DMS114 treated with DMSO at 0.1 percent for 48 hours (cell line): ENCODE results near the gene RPS6KA5.
"Not testable (repeated sequence)": the region's sequence is repeated elsewhere in the genome, so short reads cannot be mapped to it uniquely, and the experiment has no call there.

Experiments
- DNase-seq: peaks from one replicate; lab custom pipeline; 2025; ENCODE audit not compliant: unreplicated experiment; lab: John Stamatoyannopoulos, UW

RPS6KA5 gene

DNA sequence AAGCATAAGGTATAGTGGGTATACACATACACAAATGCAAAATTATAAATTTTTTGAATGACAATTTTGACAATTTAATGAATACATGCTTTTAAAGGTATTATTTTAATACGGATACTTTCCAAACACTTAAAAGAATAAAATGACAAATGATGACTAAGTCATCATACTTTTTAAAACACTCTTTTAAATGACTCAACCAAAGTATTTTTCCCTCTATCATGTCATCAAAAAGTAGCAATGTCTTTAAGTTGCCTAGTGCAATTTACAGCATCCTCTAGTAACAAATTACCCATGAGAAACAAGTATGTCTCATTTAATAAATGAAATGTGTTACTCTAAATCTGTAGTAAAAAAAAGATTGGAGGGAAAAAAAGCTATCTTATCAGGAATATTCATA lies 73.3 kb downstream of the RPS6KA5 start:
- no peak for DNase-seq

DNA sequence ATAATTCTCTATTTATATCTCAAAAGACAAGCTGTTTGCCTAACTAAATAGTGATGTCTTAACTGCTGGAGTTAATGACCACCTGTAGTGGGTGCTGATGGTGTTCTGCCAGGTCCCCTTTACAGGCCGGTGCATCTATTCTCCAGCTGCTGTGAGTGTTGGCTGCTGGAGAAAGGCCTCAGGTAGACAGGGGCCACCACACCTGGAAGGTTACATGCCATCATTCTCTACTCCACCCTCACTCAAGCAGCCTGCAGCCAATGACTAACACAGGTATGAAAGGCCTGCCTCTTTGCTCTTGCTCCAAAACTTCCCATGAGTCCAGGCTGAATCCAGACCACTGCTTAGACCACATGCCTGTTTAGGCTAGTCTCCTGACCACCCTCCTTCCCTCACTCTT lies 73.9 kb downstream of the RPS6KA5 start:
- no peak for DNase-seq

DNA sequence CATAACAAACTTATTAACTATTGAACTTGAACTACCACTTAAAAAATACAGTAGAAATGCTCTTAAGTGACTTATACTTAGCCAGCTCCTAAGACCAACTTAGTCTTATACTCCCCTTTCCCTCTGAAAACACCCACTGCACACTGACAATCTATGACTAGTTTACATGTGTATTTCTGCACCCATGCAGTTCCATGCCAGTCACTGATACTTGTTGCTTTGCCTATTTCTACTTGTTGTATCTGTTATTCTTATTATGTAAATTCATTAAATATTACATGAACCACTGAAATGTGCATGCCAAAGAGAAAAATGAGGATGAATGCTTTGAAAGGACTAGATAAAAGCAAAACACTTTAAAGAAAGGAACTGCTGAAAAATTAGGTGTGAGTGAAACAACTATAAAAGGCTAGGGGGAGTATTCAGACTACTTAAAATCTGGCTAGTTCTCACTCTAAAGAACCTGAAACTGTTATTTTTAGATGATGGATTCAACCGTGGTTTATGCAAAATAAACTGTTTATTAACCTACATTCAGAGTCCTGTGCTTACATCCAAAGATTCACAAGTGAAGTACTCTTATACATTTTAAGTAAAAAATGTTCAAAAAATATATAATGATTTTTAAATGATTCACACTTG lies 74.7 kb downstream of the RPS6KA5 start:
- no peak for DNase-seq

DNA sequence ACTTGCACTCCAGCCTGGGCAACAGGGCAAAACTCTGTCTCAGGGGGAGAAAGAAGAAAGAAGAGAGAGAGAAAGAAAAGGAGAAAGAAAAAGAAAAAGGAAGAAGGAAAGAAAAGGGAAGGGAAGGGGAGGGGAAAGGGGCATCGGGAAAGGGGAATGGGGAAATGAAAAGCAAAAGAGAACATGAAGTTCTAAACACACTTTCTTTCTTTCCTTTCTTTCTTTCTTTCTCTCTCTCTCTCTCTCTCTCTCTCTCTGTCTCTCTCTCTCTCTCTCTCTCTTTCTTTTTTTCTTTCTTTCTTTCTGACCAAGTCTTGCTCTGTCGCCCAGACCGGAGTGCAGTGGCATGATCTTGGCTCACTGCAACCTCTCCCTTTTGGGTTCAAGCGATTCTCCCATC lies 76.9 kb downstream of the RPS6KA5 start:
- DNase-seq: no peak

DNA sequence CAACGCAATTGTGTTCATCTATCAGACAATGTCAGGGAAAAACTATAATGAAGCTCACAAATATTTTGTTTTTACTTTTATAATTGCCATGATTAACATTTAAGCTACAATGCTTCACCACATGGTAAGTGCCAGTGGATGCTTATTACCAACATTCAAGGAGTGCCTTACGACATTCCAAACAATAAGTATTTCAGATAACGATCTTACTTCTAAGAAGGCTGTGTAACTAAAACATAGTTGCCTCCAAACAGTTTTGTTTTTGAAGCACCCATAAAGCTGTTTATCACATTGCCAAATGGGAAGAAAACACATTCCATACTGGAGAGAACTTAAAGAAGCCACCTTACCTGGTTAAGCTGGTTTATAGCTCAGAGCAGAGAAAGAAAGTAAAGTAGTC lies 78.8 kb downstream of the RPS6KA5 start:
- DNase-seq: no peak

DNA sequence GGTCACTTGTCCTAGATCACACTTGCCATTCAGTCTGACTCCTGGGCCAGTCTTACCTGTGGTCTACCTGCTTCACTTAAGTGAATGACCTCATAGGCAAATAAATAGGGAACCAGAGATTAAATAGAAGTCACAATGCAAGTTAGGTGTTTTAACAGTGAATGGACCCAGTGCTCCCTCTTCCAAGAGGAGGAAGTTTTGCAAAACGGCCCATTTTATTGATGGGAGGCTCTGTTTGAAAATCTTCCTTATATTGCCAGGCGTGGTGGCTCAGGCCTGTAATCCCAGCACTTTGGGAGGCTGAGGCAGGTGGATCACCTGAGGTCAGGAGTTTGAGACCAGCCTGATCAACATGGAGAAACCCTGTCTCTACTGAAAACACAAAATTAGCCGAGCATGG lies 79.8 kb downstream of the RPS6KA5 start:
- DNase-seq: not testable (repeated sequence)

DNA sequence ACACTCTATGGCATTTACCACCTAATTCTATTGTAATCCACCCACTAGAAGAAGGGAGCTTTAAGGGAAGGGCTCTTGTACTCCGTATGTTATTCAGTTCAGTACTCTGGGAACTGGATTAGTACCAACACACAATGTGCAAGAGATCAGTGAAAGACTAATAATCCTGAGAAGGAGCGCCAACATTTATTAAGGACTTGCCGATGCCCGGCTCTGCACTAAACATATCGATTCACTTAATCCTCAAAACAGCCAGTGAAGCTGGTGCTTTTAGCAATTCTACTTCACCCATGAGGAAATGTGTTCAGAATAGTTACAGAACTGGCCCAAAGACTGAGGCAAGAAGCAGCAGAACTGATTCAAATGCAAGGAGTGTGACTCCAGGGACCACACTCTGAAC lies 80.9 kb downstream of the RPS6KA5 start:
- DNase-seq: no peak

DNA sequence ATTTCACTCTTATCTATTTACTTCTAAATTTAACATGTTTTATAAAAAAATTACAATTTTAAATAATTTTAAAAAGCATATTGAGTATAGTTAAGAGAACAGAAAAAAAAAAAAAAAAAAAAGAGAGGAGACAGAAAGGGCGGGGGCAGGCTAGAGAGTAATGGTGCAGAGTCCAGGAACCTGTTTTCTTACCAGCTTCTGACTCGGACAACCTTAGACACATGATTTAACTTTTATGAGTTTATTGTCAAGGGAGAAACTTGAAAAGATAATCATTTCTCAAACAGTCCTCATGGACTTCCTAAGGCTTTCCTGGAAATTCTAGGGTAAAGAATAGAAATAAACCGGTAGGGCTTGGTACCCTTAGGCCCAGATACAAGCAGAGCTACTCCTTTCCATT lies 84.3 kb downstream of the RPS6KA5 start:
- no peak for DNase-seq

DNA sequence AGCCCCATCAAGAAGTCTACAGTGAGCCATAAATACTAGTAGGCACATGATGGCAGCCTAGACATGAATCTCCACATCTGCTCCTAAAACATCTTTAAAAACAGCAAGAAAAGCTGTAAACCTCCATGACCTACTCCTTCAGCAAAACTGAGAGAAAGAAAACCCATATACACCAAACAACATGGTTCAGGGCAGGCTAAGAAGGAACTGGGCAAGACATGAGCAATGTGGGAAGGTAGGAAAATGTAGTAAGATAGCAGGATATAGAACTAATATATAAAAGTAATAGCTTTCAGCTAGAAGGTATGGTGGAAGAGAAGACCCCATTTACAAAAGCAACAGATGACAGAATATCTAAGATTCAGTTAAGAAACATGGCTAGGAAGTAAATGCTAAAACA lies 88.8 kb downstream of the RPS6KA5 start:
- DNase-seq: no peak

DNA sequence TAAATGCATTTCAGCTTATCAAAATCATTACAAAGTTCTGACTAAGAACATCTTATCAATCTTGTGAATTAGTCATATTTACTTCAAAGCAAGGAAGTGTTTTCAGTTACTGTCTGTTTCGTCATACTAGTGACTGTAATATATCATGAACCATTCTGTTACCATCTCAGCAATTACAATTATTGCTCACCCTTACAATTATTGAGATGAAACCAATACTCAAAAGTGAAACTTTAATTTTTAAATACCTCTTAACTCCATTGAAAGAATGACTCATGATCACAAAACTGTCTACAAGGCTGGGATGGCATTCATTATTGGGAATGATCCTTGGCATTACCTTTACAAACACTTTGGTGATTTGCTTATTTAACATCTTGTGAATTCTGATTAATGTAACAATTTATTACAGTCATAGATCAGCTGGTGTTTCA lies 90.3 kb downstream of the RPS6KA5 start:
- DNase-seq: no peak

DNA sequence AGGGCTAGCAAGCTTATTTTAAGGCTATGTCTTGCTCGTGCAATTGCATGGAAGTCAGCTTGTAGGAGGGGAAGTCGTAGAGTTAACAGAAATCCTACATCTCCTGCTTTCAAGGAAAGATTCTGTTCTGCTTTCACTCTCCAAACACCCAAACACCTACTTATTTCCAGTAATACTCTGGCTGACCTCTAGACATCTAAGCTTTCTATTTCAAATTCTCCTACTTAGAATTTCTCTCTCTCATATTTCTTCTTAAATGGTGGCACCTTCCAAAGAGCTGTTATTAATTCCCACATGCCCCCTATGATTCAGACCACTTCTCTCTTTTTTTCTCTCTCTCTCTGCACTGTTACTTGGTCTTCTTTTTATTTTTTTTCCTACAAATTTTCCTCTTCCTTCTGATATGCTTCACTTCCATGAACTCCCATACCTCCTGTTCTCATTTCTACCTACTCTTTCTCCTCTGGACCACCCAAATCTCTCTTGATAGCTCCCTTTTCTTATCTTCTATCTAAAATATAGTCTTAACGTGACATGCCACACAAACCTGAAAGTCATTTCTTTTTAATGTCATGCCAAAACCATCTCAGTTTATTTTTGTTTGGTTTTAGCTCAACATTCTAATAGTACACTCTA lies 90.8 kb downstream of the RPS6KA5 start:
- DNase-seq: no peak

DNA sequence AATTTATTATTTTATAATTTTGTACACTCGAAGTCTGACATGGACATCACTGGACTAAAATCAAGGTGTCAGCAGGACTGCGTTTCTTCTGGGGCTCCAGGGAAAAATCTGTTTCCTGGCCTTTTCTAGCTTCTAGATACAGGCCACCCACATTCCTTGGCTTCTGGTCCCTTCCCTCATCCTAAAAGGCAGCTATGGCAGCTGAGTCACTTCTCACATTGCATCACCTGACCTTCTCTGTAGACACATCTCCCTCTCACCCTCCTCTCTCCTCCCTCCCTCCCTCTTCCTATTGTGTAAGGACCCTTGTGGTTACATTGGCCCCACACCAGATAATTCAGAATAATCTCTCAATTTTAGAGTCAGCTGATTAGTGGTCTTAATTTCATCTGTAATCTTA lies 92.4 kb downstream of the RPS6KA5 start:
- DNase-seq: no peak

DNA sequence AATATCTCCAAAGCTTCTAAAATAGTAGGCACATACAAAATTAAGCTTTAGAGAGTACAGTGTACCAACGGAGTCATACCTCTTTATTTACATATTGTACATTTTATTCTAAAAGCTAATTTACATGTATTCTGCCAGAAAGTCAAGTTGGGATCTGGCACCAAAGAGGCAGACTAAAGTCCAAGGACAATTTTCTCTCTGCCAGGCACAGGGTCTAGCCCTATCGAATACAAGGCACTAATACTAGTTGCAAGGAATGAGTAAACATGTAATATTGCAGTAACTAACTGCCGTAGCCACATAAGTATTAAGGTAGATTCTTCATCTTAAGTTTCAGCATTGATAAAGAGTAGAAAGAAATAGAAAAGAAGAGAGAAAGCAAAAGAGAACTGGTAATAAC lies 93.9 kb downstream of the RPS6KA5 start:
- no peak for DNase-seq

DNA sequence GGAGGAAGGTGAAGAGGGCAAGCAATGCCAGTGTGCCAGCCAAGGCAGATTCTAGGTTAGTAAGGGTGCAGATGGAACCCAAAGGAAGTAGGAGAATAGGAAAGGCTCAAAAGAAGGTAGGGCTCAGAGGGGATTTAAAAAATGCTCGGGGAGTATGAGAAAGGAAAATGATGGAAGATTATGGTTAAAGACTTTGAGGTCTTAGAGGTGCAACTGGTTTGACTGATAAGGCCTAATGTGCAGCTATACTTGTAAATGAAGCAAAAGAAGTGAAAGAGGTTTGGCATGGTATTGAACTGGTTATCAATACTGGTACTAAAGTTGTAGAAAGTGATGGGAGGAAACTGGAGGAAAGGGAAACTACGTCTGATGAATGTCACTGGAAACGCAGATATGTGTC lies 94.7 kb downstream of the RPS6KA5 start:
- DNase-seq: no peak

DNA sequence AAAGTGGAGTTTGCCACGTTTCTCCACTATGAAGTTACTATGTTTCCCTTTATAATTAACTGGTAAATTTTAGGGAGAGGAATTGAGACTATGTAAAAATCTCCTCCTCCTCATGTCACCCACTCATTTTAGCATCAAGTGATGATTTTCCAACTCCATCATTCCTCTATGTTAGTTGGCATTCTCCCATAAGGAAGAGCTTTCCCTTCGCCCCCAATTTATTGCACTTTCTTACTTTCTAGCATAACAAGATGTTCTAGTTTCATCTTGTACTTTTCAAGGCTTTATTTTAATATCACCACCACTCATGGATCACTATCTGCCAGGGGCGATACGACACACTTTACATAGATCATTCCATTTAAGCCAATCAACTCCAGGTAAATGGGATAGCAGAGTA lies 97.1 kb downstream of the RPS6KA5 start:
- DNase-seq: no peak

DNA sequence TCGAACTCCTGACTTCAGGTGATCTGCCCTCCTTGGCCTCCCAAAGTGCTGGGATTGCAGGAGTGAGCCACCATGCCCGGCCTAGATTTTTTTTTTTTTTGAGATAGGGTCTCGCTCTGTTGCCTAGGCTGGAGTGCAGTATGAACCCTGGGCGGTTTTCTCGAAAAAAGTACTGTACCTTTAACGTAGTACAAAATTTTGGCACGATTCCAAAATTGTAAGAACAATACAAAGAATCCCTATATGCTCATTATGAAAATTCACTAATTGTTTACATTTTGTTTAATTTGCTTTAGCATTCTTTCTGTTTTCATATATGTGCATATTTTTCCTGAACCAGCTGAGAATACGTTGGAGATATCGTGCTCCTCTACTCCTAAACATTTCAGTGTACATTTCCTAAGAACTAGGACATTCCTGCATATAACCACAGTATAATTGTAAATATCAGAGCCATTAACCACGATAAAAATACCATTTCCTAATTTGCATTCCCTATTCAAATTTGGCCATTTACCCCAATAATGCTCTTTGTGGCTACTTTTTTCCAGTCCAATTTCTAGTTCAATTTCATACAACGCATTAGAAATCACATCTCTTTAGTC lies 97.8 kb downstream of the RPS6KA5 start:
- no peak for DNase-seq

DNA sequence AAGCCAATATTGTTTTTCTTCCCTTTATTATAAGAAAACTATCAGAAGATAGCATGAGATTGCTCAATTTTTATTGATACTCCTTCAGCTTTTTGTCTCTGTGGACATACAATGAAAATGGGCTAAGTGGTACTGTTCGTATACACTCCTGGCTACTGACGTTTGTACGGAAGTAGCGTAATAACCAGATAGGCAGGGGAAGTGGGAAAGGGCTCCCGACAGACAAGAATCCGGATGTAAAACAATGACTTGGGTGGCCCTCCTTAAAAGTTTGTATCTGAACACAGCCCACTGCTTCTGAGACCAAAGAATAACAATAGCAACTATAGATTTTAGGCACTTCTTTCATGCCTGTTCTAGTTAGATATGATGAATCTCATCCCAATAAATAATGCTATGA lies 99.6 kb downstream of the RPS6KA5 start:
- no peak for DNase-seq

DNA sequence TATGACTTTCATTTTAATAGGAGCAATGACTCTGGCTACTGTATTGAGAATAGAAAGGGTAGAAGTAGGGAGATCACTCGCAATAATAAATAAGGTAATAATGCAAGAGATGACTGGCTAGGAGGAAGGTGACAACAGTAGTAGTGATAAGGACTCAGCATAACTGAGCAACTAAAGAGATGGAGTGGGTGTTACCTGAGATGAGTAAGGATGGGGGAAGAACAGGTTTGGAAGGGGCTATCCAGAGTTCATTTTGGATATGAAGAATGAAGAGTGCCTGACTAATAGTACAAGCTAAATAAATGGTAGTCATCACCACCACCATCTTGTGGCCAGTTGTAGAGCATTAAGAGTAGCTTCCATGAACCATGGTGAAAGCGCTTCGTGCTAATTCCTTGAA lies 101.1 kb downstream of the RPS6KA5 start:
- no peak for DNase-seq

DNA sequence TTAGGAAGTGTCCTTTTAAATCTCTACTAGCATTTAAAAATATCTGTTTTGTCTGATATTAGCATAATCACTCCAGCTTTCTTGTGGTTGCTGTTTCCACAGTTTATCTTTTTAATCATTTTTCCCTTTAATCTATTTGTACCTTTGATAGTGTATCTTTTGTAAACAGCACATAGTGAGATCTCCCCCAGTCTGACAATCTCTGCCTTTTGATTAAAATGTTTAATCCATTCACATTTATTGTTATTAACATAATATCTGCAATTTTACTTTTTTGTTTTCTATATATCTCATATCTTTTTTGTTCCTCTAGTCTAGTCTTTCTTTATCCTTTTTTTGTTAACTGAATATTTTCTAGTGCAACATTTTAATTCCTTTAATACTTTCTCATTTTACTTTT lies 104.2 kb downstream of the RPS6KA5 start:
- DNase-seq: no peak

DNA sequence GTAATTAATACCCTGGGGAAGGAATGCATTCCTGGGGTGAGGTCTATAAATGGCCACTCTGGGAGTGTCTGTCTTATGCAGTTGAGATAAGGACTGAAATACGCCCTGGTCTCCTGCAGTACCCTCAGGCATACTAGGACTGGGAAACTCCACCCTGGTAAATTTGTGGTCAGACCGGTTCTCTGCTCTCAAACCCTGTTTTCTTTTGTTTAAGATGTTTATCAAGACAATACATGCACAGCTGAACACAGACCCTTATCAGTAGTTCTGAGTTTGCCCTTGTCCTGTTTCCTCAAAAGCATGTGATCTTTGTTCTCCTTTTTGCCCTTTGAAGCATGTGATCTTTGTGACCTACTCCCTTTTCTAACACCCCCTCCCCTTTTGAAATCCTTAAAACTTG lies 106.8 kb downstream of the RPS6KA5 start:
- not testable (repeated sequence) for DNase-seq

DNA sequence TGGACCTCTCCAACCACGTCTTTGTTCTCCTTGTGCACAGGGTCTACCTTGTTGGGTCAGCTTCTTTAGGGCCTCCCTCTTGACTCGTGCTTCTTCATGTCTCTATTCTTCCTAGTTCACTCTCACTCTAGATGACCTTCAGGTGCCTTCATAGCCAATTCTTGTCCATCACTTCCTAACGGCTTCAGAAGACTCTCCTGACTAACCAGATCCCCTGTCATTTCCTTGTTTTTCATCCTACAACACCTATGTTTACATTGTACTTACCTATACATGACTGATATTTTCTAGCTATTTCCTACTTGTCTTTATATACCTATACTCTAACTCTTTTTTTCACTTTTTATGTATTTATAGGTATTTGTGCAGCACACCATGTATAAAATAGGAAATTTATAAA lies 117.1 kb downstream of the RPS6KA5 start:
- no peak for DNase-seq

DNA sequence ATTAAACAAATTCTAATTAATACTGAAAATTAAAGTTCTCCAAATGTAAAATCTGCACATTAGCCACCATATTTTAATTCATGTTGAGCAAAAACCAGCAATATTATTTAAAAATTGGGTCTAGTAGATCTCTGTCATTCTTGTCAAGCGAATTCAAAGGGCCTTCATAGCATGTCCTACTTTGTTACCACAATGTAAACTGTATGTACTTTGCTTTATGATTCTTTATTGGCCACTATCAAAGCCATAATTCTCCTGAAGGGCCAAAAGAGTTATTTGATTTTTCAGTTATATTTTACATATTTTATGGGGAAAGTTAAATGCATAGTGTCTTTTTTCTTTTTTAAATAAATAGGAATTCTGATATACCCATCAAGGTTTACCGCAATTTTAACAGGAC lies 117.9 kb downstream of the RPS6KA5 start:
- no peak for DNase-seq

DNA sequence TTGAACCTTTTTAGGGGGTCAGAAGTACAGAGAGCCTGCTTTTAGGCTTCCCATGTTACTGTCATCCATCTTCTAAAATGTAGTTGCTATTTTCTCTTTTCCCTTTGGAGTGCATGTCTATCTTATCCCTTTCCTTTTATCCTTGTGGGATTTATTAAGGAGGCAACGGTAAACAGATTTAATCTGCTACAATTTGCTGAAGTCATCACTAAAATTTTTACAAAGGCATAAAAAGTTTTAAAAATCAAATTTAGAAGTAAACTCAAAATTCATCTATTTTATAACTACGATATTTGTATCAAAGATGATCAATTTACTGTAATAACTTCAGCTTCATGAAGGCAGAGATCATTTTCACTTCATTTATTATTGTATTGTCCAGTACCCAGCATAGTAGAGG lies 118.7 kb downstream of the RPS6KA5 start:
- no peak for DNase-seq
